DND-41 (cell line): ENCODE results near the gene CYBA.

Experiments used
- ATAC-seq: fragments of 200-7000 bp; cut with Tn5 transposase; 3 replicates; pipeline ENCODE4 v1.9.1; 2021; ENCODE audit warnings: low read depth; ENCODE audit not compliant: insufficient read depth
- DNase-seq: peaks from one replicate; pipeline ENCODE4 v3.0.0-alpha.2; 2020
- H2AFZ ChIP-seq: 2 replicates; pipeline ENCODE4 v1.6.0; 2012; ENCODE audit warnings: low read depth, low read length
- H3K27ac ChIP-seq: 2 replicates; pipeline ENCODE4 v1.5.1; 2012; ENCODE audit warnings: low read length, inconsistent platforms
- H3K27me3 ChIP-seq: fragments of 200-600 bp; sonication (generic); 2 replicates; pipeline ENCODE4 v1.6.0; 2012; ENCODE audit warnings: low read length, mild to moderate bottlenecking, inconsistent platforms; ENCODE audit not compliant: insufficient read depth, poor library complexity
- H3K36me3 ChIP-seq: 2 replicates; pipeline ENCODE4 v1.5.1; 2012; ENCODE audit warnings: low read length, inconsistent platforms; ENCODE audit not compliant: insufficient read depth
- H3K4me1 ChIP-seq: 2 replicates; pipeline ENCODE4 v1.5.1; 2012; ENCODE audit warnings: mild to moderate bottlenecking, low read length; ENCODE audit not compliant: insufficient read depth
- H3K4me2 ChIP-seq: 2 replicates; pipeline ENCODE4 v1.6.0; 2012; ENCODE audit warnings: mild to moderate bottlenecking, moderate library complexity, low read length, inconsistent platforms; ENCODE audit not compliant: insufficient read depth
- H3K4me3 ChIP-seq, 2 experiments: fragments of 200-600 bp in 1 of 2; shearing (Covaris generic) in 1 of 2; 2 replicates each; pipeline ENCODE4 v1.5.1; 2012 to 2016; ENCODE audit warnings: inconsistent platforms in 2 of 2, low read length in 2 of 2, mild to moderate bottlenecking in 2 of 2, low read depth in 1 of 2, moderate library complexity in 1 of 2
- H3K79me2 ChIP-seq: 2 replicates; pipeline ENCODE4 v1.6.0; 2012; ENCODE audit warnings: low read length, inconsistent platforms; ENCODE audit not compliant: insufficient read depth
- H3K9ac ChIP-seq: 2 replicates; pipeline ENCODE4 v1.6.0; 2012; ENCODE audit warnings: low read depth, mild to moderate bottlenecking, inconsistent platforms, low read length, moderate library complexity
- H3K9me3 ChIP-seq: 2 replicates; pipeline ENCODE4 v1.5.1; 2012; ENCODE audit warnings: low read length, moderate library complexity, mild to moderate bottlenecking, inconsistent platforms; ENCODE audit not compliant: insufficient read depth, severe bottlenecking
- H4K20me1 ChIP-seq: 2 replicates; pipeline ENCODE4 v1.6.0; 2012; ENCODE audit warnings: low read length; ENCODE audit not compliant: insufficient read depth
- EZH2 ChIP-seq: IDR thresholded peaks from 3 replicates; pipeline ENCODE4 v1.6.1; 2012; ENCODE audit warnings: borderline replicate concordance, low read depth, mild to moderate bottlenecking, moderate library complexity, low read length, inconsistent platforms; ENCODE audit not compliant: severe bottlenecking
- TF ChIP-seq, protein P1 (sequence below): IDR thresholded peaks from 2 replicates; pipeline ENCODE4 v1.5.1; 2012; ENCODE audit warnings: borderline replicate concordance, low read length, moderate library complexity, mild to moderate bottlenecking; ENCODE audit not compliant: poor library complexity, severe bottlenecking; ENCODE audit errors: extremely low read depth

The CYBA gene

DNA sequence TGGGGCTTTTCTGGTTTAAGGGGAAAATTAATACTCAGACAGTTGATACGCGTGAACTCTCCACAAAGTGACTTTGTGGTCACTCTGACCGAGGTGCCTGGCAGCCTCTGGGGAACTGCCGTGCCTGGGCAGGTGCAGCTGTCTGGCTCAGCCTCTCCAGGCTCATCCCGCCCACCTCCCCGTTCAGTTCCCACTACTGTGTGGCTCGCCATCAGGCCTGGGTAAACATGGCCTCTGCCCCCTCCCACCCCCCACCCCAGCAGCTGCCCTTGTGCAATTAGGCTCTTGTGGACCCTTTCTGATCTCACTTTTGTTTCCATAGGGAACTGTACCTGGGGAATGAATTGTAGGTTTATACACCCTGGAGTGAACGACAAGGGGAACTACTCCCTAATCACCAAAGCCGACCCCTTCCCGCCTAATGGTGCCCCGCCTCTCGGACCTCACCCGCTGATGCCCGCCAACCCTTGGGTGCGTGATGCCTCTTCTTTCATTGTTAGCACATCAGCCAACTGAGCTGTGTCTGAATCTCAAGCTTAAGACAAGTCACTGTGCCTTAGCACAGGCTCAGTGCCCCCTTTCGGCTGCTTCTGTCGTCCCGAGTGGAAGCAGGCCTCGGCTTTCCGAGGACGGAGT, 52.9 kb downstream of the CYBA start:
- H3K27ac ChIP-seq, result no peak overlapping the region
- peaks cover 85% of the 10 kb centered on the region for H3K36me3 ChIP-seq
- DNase-seq (no peak), ATAC-seq (no peak)
- H3K9ac ChIP-seq, result no peak overlapping the region
- H3K9me3 ChIP-seq, result no peaks in the 10 kb centered on the region
- no peak overlapping the region for H3K4me3 ChIP-seq
- TF ChIP-seq EZH2, result no peak
- TF ChIP-seq, protein P1, sequence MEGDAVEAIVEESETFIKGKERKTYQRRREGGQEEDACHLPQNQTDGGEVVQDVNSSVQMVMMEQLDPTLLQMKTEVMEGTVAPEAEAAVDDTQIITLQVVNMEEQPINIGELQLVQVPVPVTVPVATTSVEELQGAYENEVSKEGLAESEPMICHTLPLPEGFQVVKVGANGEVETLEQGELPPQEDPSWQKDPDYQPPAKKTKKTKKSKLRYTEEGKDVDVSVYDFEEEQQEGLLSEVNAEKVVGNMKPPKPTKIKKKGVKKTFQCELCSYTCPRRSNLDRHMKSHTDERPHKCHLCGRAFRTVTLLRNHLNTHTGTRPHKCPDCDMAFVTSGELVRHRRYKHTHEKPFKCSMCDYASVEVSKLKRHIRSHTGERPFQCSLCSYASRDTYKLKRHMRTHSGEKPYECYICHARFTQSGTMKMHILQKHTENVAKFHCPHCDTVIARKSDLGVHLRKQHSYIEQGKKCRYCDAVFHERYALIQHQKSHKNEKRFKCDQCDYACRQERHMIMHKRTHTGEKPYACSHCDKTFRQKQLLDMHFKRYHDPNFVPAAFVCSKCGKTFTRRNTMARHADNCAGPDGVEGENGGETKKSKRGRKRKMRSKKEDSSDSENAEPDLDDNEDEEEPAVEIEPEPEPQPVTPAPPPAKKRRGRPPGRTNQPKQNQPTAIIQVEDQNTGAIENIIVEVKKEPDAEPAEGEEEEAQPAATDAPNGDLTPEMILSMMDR, result no peak
- H3K4me1 ChIP-seq, result no peaks in the 10 kb centered on the region
- peaks cover 56% of the 10 kb centered on the region for H4K20me1 ChIP-seq
- H3K27me3 ChIP-seq, result no peaks in the 10 kb centered on the region
- H3K79me2 ChIP-seq, result peaks cover 60% of the 10 kb centered on the region
- H2AFZ ChIP-seq, result no peak overlapping the region
- H3K4me2 ChIP-seq, result no peak overlapping the region

DNA sequence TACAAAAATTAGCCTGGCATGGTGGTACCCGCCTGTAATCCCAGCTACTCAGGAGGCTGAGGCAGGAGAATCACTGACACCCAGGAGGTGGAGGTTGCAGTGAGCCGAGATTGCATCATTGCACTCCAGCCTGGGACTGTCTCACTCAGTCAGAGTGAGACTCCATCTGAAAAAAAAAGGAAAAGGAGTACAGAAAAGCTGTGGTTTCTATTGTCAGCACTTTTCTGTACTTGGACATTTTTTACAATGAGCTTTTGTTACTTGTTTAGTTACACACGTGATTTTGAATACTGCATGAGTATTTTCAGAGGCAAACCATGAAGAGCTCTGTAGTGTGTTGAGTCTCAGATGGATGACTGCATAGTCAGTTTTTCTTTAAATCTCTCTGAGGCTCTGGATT, 54.4 kb downstream of the CYBA start:
- Histone ChIP-seq H3K79me2 (peaks cover 60% of the 10 kb centered on the region), H3K4me1 (no peaks in the 10 kb centered on the region), H3K4me3 (no peak overlapping the region), H3K9ac (no peak overlapping the region), H2AFZ (no peak overlapping the region), H4K20me1 (peaks cover 55% of the 10 kb centered on the region), H3K9me3 (no peaks in the 10 kb centered on the region), H3K4me2 (no peak overlapping the region), H3K27ac (no peak overlapping the region), H3K36me3 (peaks cover 80% of the 10 kb centered on the region), H3K27me3 (no peaks in the 10 kb centered on the region)
- no peak for DNase-seq
- no peak for ATAC-seq
- TF ChIP-seq, protein P1, result no peak
- no peak for TF ChIP-seq EZH2

DNA sequence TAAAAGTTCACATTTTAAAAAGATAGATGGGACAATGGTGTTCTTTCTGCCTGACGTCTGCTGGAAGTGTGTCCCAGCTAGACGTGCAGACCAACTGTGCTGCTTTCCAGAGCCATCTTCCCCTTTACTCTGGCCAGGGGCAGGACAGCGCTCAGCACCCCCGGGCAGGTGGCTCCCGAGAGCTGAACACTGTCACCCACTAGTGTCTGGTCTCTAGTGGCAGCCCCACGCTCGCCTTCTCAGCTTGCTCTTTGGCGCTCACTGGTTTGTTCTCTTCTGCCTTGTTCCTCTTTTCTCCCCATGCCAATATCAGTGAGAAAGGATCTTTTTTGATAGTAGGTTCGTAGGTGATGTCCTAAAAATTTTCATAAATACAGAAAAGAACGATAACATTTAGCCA, 54.9 kb downstream of the CYBA start:
- ATAC-seq, result no peak
- no peak overlapping the region for H3K27ac ChIP-seq
- H3K27me3 ChIP-seq, result no peaks in the 10 kb centered on the region
- TF ChIP-seq, protein P1, result no peak
- no peak for TF ChIP-seq EZH2
- no peaks in the 10 kb centered on the region for H3K9me3 ChIP-seq
- no peak for DNase-seq
- no peak overlapping the region for H3K9ac ChIP-seq
- H3K4me1 ChIP-seq, result no peaks in the 10 kb centered on the region
- H3K4me2 ChIP-seq, result no peak overlapping the region
- H3K4me3 ChIP-seq, result no peak overlapping the region
- peaks cover 60% of the 10 kb centered on the region for H3K79me2 ChIP-seq
- no peak overlapping the region for H2AFZ ChIP-seq
- H4K20me1 ChIP-seq, result peaks cover 51% of the 10 kb centered on the region
- peaks cover 76% of the 10 kb centered on the region for H3K36me3 ChIP-seq
